ENCODE data around the gene PARD3. TPM values are rescaled to one million over a fixed set of nuclear protein-coding genes. Genes with fewer than 3 reads are reported as not detected.
"Not testable (repeated sequence)": the region's sequence is repeated elsewhere in the genome, so short reads cannot be mapped to it uniquely, and the experiment has no call there.

The PARD3 gene
- total and polyA plus RNA-seq, 2 donors from 2014 or later: 21.1 to 47.5 TPM

- H3K9me3 ChIP-seq (ENCODE audit: control insufficient read depth in 2 of 3, insufficient read depth in 1 of 3, low read length in 3 of 3): no peaks in the 10 kb centered on the region
- peaks cover 0 to 7% (median 0%) of the 10 kb centered on the region in 3 donors for H3K4me1 ChIP-seq (ENCODE audit: control insufficient read depth in 2 of 3, insufficient read depth in 2 of 3, low read depth in 1 of 3, low read length in 3 of 3)
- no peaks in the 10 kb centered on the region for H3K36me3 ChIP-seq (ENCODE audit: control insufficient read depth in 2 of 3, insufficient read depth in 3 of 3, low read length in 3 of 3)
- H3K9ac ChIP-seq (ENCODE audit: low read length in 3 of 3): no peak overlapping the region
- H3K27me3 ChIP-seq (ENCODE audit: control insufficient read depth, insufficient read depth, low read length): no peaks in the 10 kb centered on the region
- no peak overlapping the region for H3K27ac ChIP-seq (ENCODE audit: low read depth in 2 of 2, low read length in 2 of 2)
- no peak for TF ChIP-seq CTCF (IDR thresholded peaks at IDR 0.05; ENCODE audit: borderline replicate concordance, extremely low read depth, insufficient read depth)
- DNase-seq (no peak), FAIRE-seq (no peak)
- no peak overlapping the region for H3K4me3 ChIP-seq (ENCODE audit: low read length in 3 of 3)
- intact Hi-C loops (cut with DNase I): no loop called here
Measured at GRCh38 chr10:34430685-34431084, 384.4 kb downstream of the PARD3 start.

- no peak for TF ChIP-seq CTCF (IDR thresholded peaks at IDR 0.05; ENCODE audit: borderline replicate concordance, extremely low read depth, insufficient read depth)
- peaks cover 0 to 2% (median 0%) of the 10 kb centered on the region in 3 donors for H3K4me1 ChIP-seq (ENCODE audit: control insufficient read depth in 2 of 3, insufficient read depth in 2 of 3, low read depth in 1 of 3, low read length in 3 of 3)
- no peak overlapping the region for H3K27ac ChIP-seq (ENCODE audit: low read depth in 2 of 2, low read length in 2 of 2)
- no peaks in the 10 kb centered on the region for H3K27me3 ChIP-seq (ENCODE audit: control insufficient read depth, insufficient read depth, low read length)
- no peak overlapping the region for H3K4me3 ChIP-seq (ENCODE audit: low read length in 3 of 3)
- DNase-seq (no peak), FAIRE-seq (no peak)
- no peaks in the 10 kb centered on the region for H3K36me3 ChIP-seq (ENCODE audit: control insufficient read depth in 2 of 3, insufficient read depth in 3 of 3, low read length in 3 of 3)
- no peak overlapping the region for H3K9ac ChIP-seq (ENCODE audit: low read length in 3 of 3)
- no peaks in the 10 kb centered on the region for H3K9me3 ChIP-seq (ENCODE audit: control insufficient read depth in 2 of 3, insufficient read depth in 1 of 3, low read length in 3 of 3)
- intact Hi-C loops (cut with DNase I): no loop called here
Measured at GRCh38 chr10:34428501-34428900, 386.6 kb downstream of the PARD3 start.

- Histone ChIP-seq H3K9ac (ENCODE audit: low read length in 3 of 3) (no peak overlapping the region), H3K4me3 (ENCODE audit: low read length in 3 of 3) (no peak overlapping the region), H3K4me1 (ENCODE audit: control insufficient read depth in 2 of 3, insufficient read depth in 2 of 3, low read depth in 1 of 3, low read length in 3 of 3) (peaks cover 0 to 2% (median 0%) of the 10 kb centered on the region in 3 donors), H3K36me3 (ENCODE audit: control insufficient read depth in 2 of 3, insufficient read depth in 3 of 3, low read length in 3 of 3) (no peaks in the 10 kb centered on the region), H3K27ac (ENCODE audit: low read depth in 2 of 2, low read length in 2 of 2) (no peak overlapping the region), H3K27me3 (ENCODE audit: control insufficient read depth, insufficient read depth, low read length) (no peaks in the 10 kb centered on the region), H3K9me3 (ENCODE audit: control insufficient read depth in 2 of 3, insufficient read depth in 1 of 3, low read length in 3 of 3) (no peaks in the 10 kb centered on the region)
- no peak for FAIRE-seq
- no peak for DNase-seq
- intact Hi-C loops (cut with DNase I): no loop called here
- no peak for TF ChIP-seq CTCF (IDR thresholded peaks at IDR 0.05; ENCODE audit: borderline replicate concordance, extremely low read depth, insufficient read depth)
Measured at GRCh38 chr10:34427911-34428216, 387.2 kb downstream of the PARD3 start.

GRCh38 chr10:34427158-34427910 lies 387.8 kb downstream of the PARD3 start:
- not testable (repeated sequence) for DNase-seq

GRCh38 chr10:34426538-34427157 lies 388.4 kb downstream of the PARD3 start:
- H3K27me3 ChIP-seq (ENCODE audit: control insufficient read depth, insufficient read depth, low read length); H3K27ac ChIP-seq (ENCODE audit: low read depth in 2 of 2, low read length in 2 of 2); H3K4me3 ChIP-seq (ENCODE audit: low read length in 3 of 3); H3K4me1 ChIP-seq (ENCODE audit: control insufficient read depth in 2 of 3, insufficient read depth in 2 of 3, low read depth in 1 of 3, low read length in 3 of 3); DNase-seq; H3K36me3 ChIP-seq (ENCODE audit: control insufficient read depth in 2 of 3, insufficient read depth in 3 of 3, low read length in 3 of 3); intact Hi-C loops (cut with DNase I); H3K9me3 ChIP-seq (ENCODE audit: control insufficient read depth in 2 of 3, insufficient read depth in 1 of 3, low read length in 3 of 3); H3K9ac ChIP-seq (ENCODE audit: low read length in 3 of 3): not testable (repeated sequence)
- peak; percentile 11 for FAIRE-seq

More at GRCh38 chr10:34427158-34427910, 387.8 kb downstream of the PARD3 start:
- H3K4me3 ChIP-seq (ENCODE audit: low read length in 3 of 3); H3K4me1 ChIP-seq (ENCODE audit: control insufficient read depth in 2 of 3, insufficient read depth in 2 of 3, low read depth in 1 of 3, low read length in 3 of 3); H3K36me3 ChIP-seq (ENCODE audit: control insufficient read depth in 2 of 3, insufficient read depth in 3 of 3, low read length in 3 of 3); intact Hi-C loops (cut with DNase I); H3K27ac ChIP-seq (ENCODE audit: low read depth in 2 of 2, low read length in 2 of 2); FAIRE-seq; H3K9ac ChIP-seq (ENCODE audit: low read length in 3 of 3); H3K27me3 ChIP-seq (ENCODE audit: control insufficient read depth, insufficient read depth, low read length); H3K9me3 ChIP-seq (ENCODE audit: control insufficient read depth in 2 of 3, insufficient read depth in 1 of 3, low read length in 3 of 3): not testable (repeated sequence)

Measured in kidney (tissue), 14 donors.